HCT116 (cell line): Measurements from ENCODE around the gene PIK3C3. TPM values are rescaled to one million over a fixed set of nuclear protein-coding genes. Genes with fewer than 3 reads are reported as not detected.

Experiments used
- ATAC-seq: fragments of 200-7000 bp; cut with Tn5 transposase; 2 replicates; pipeline ENCODE4 v1.9.1; 2020; ENCODE audit warnings: mild to moderate bottlenecking, moderate library complexity
- BruUV-seq: library from RNA; stranded (reverse); fragments of 400-500 nt; replicated peaks from 2 replicates; lab custom pipeline; 2021; lab: Mats Ljungman, UMichigan
- CTCF ChIA-PET: fragments of 300-600 bp; sonication (Branson Sonifier 250); formaldehyde crosslinking; loops from one replicate; lab custom pipeline; 2021; ENCODE audit warnings: antibody characterized with exemption; lab: Charles Lee
- POLR2A ChIA-PET: fragments of 300-600, 350-600 bp; sonication (Branson Sonifier 250); formaldehyde crosslinking; loops from one replicate; lab custom pipeline; 2021; ENCODE audit warnings: antibody characterized with exemption; lab: Charles Lee
- RAD21 ChIA-PET, 2 experiments: fragments of 300-600 bp; sonication (Branson Sonifier 250); formaldehyde crosslinking; loops; one replicate each; lab custom pipeline; 2023; ENCODE audit warnings: low total read pairs in 2 of 2; ENCODE audit not compliant: uncharacterized antibody in 2 of 2, unreplicated experiment in 2 of 2, low non-redundant PET in 1 of 2; lab: Charles Lee
- DNase-seq: peaks from one replicate; pipeline ENCODE4 v3.0.0-alpha.2; 2010; ENCODE audit warnings: low read depth, low spot score
- H2AFZ ChIP-seq: fragments of 200-600 bp; shearing (Covaris generic), sonication (generic); 2 replicates; pipeline ENCODE4 v1.6.1; 2017; ENCODE audit warnings: low read depth, mixed run types, mixed read lengths, antibody characterized with exemption, low read length; ENCODE audit not compliant: poor library complexity, severe bottlenecking
- H3K27ac ChIP-seq: 2 replicates; pipeline ENCODE4 v1.5.1; 2012; ENCODE audit warnings: low read depth, low read length
- H3K27me3 ChIP-seq: fragments of 200-600 bp; sonication (generic); 2 replicates; pipeline ENCODE4 v1.6.1; 2016; ENCODE audit warnings: mixed run types, low read length, mixed read lengths; ENCODE audit not compliant: insufficient read depth
- H3K36me3 ChIP-seq, 2 experiments: fragments of 200-500 bp in 1 of 2; fragments of 200-600 bp in 1 of 2; sonication (Bioruptor generic) in 1 of 2; sonication (generic) in 1 of 2; 2 replicates each; pipeline versions ENCODE4 v1.5.1 to v1.6.1; 2014 to 2016; ENCODE audit warnings: low read length in 2 of 2, inconsistent platforms in 1 of 2, mixed read lengths in 1 of 2, mixed run types in 1 of 2; ENCODE audit not compliant: insufficient read depth in 2 of 2, control insufficient read depth in 1 of 2
- H3K4me1 ChIP-seq, 2 experiments: fragments of 200-600 bp in 1 of 2; sonication (generic) in 1 of 2; 2 replicates each; pipeline versions ENCODE4 v1.5.1 to v1.6.1; 2012 to 2017; ENCODE audit warnings: low read length in 2 of 2, inconsistent platforms in 1 of 2, mild to moderate bottlenecking in 1 of 2, mixed read lengths in 1 of 2, mixed run types in 1 of 2, moderate library complexity in 1 of 2; ENCODE audit not compliant: insufficient read depth in 2 of 2, control insufficient read depth in 1 of 2
- H3K4me2 ChIP-seq: fragments of 200-600 bp; sonication (generic); 2 replicates; pipeline ENCODE4 v1.6.1; 2017; ENCODE audit warnings: mixed run types, low read length, mixed read lengths
- H3K4me3 ChIP-seq, 2 experiments: fragments of 200-600 bp in 1 of 2; sonication (generic) in 1 of 2; replicated peaks in 1 of 2; 2 replicates each; pipeline ENCODE4 v1.5.1; 2011 to 2016; ENCODE audit warnings: low read length in 2 of 2, control low read depth in 1 of 2, low read depth in 1 of 2, mild to moderate bottlenecking in 1 of 2, mixed read lengths in 1 of 2, mixed run types in 1 of 2
- H3K79me2 ChIP-seq: fragments of 200-600 bp; sonication (generic); 2 replicates; pipeline ENCODE4 v1.6.1; 2017; ENCODE audit warnings: mild to moderate bottlenecking, mixed run types, low read length, moderate library complexity, mixed read lengths; ENCODE audit not compliant: insufficient read depth
- H3K9ac ChIP-seq: fragments of 200-600 bp; sonication (generic); 2 replicates; pipeline ENCODE4 v1.6.1; 2016; ENCODE audit warnings: low read length, mixed read lengths
- H3K9me2 ChIP-seq: fragments of 200-600 bp; sonication (generic), shearing (Covaris generic); 2 replicates; pipeline ENCODE4 v1.6.1; 2017; ENCODE audit warnings: mixed run types, mild to moderate bottlenecking, moderate library complexity; ENCODE audit not compliant: insufficient read depth
- H3K9me3 ChIP-seq, 2 experiments: fragments of 200-500 bp in 1 of 2; fragments of 200-600 bp in 1 of 2; sonication (Bioruptor generic) in 1 of 2; sonication (generic) in 1 of 2; 2 replicates each; pipeline ENCODE4 v1.6.1; 2014 to 2017; ENCODE audit warnings: low read length in 2 of 2, mixed read lengths in 2 of 2, inconsistent platforms in 1 of 2, low read depth in 1 of 2, mild to moderate bottlenecking in 1 of 2, mixed run types in 1 of 2, moderate library complexity in 1 of 2; ENCODE audit not compliant: control insufficient read depth in 1 of 2, insufficient read depth in 1 of 2
- H4K20me1 ChIP-seq: fragments of 200-600 bp; sonication (generic), shearing (Covaris generic); 2 replicates; pipeline ENCODE4 v1.6.1; 2017; ENCODE audit warnings: mixed run types, mild to moderate bottlenecking, moderate library complexity; ENCODE audit not compliant: insufficient read depth
- ATF3 ChIP-seq: IDR thresholded peaks from 2 replicates; pipeline ENCODE4 v1.6.1; 2012
- CEBPB ChIP-seq: IDR thresholded peaks from 2 replicates; pipeline ENCODE4 v1.6.1; 2012; ENCODE audit warnings: low read depth
- CTCF ChIP-seq, 3 experiments: fragments of 200-600 bp in 1 of 3; sonication (generic) in 1 of 3; IDR thresholded peaks in 2 of 3; conservative IDR thresholded peaks in 1 of 3; 2 replicates each; pipeline ENCODE4 v1.5.1; 2012 to 2017; ENCODE audit warnings: low read depth in 2 of 3, low read length in 2 of 3, antibody characterized with exemption in 1 of 3, borderline replicate concordance in 1 of 3, control low read depth in 1 of 3, mild to moderate bottlenecking in 1 of 3, mixed read lengths in 1 of 3, mixed run types in 1 of 3, moderate library complexity in 1 of 3; ENCODE audit not compliant: insufficient read depth in 1 of 3
- EGR1 ChIP-seq: IDR thresholded peaks from 2 replicates; pipeline ENCODE4 v1.6.1; 2012; ENCODE audit warnings: low read depth
- ELF1 ChIP-seq: IDR thresholded peaks from 2 replicates; pipeline ENCODE4 v1.6.1; 2012; ENCODE audit warnings: low read depth, borderline replicate concordance
- EZH2 ChIP-seq: fragments of 200-600 bp; sonication (generic); IDR thresholded peaks from 2 replicates; pipeline ENCODE4 v1.6.1; 2017; ENCODE audit warnings: antibody characterized with exemption, mixed run types
- EZH2phosphoT487 ChIP-seq: fragments of 200-600 bp; IDR thresholded peaks from 2 replicates; pipeline ENCODE4 v1.6.1; 2018; ENCODE audit warnings: antibody characterized with exemption, borderline replicate concordance
- FOSL1 ChIP-seq: IDR thresholded peaks from 2 replicates; pipeline ENCODE4 v1.6.1; 2012; ENCODE audit warnings: low read depth
- JUND ChIP-seq: IDR thresholded peaks from 2 replicates; pipeline ENCODE4 v1.6.1; 2012
- MAX ChIP-seq: IDR thresholded peaks from 2 replicates; pipeline ENCODE4 v1.6.1; 2012
- POLR2A ChIP-seq: IDR thresholded peaks from 2 replicates; pipeline ENCODE4 v1.7.0; 2011; ENCODE audit warnings: borderline replicate concordance; ENCODE audit not compliant: insufficient read depth, insufficient read length; ENCODE audit errors: extremely low read depth
- POLR2AphosphoS5 ChIP-seq: IDR thresholded peaks from 2 replicates; pipeline ENCODE4 v1.6.1; 2011; ENCODE audit warnings: mild to moderate bottlenecking, low read depth, low read length, moderate library complexity
- REST ChIP-seq: IDR thresholded peaks from 2 replicates; pipeline ENCODE4 v1.6.1; 2012; ENCODE audit warnings: low read depth
- SIN3A ChIP-seq: IDR thresholded peaks from 2 replicates; pipeline ENCODE4 v1.6.1; 2012; ENCODE audit warnings: low read depth
- SRF ChIP-seq: IDR thresholded peaks from 2 replicates; pipeline ENCODE4 v1.6.1; 2012; ENCODE audit warnings: low read depth
- TCF7L2 ChIP-seq: IDR thresholded peaks from 2 replicates; pipeline ENCODE4 v1.7.0; 2011; ENCODE audit warnings: borderline replicate concordance, inconsistent platforms; ENCODE audit not compliant: insufficient read depth, insufficient read length; ENCODE audit errors: extremely low read depth
- ZBTB33 ChIP-seq: IDR thresholded peaks from 2 replicates; pipeline ENCODE4 v1.6.1; 2011; ENCODE audit warnings: mild to moderate bottlenecking, low read length, moderate library complexity; ENCODE audit not compliant: insufficient replicate concordance; ENCODE audit errors: extremely low read depth
- ZFX ChIP-seq: fragments of 450-650 bp; IDR thresholded peaks from 2 replicates; pipeline ENCODE4 v1.6.1; 2017
- intact Hi-C: fragments of 100-400 bp; cut with micrococcal nuclease; formaldehyde crosslinking; loops from 2 replicates; pipeline ENCODE4 v1.10.0; 2022
- total RNA-seq: library from RNA; stranded (reverse); gene quantifications from one replicate; pipeline ENCODE4 v1.2.1, GENCODE V29; 2021; ENCODE audit not compliant: unreplicated experiment

PIK3C3 gene
- total RNA-seq, 1 experiment from 2014 or later, result 40.4 TPM

GRCh38 chr18:41938445-41938844 is 16.6 kb upstream of the PIK3C3 start:
- H3K27me3 ChIP-seq, result 0 out of 2 replicates have a peak, but pooled peaks cover 5% of the 10 kb centered on the region
- no peaks in the 10 kb centered on the region for H3K79me2 ChIP-seq
- ChIA-PET CTCF (no interaction called here), POLR2A (no interaction called here), RAD21 (no interaction called here)
- ATAC-seq (peak; percentile 42; the same call in 1 of the 2 replicates), DNase-seq (no peak)
- TF ChIP-seq SRF, result no peak
- TF ChIP-seq ZFX, result no peak
- no peak for TF ChIP-seq EZH2phosphoT487
- TF ChIP-seq REST, result no peak
- no peak for TF ChIP-seq TCF7L2
- no peak for TF ChIP-seq CTCF (IDR thresholded peaks at IDR 0.05 in 2 of 3, conservative IDR thresholded peaks at IDR 0.05 in 1 of 3; ENCODE audit: borderline replicate concordance in 1 of 3, insufficient read depth in 1 of 3, low read depth in 2 of 3, low read length in 2 of 3)
- TF ChIP-seq ELF1, result no peak
- TF ChIP-seq FOSL1, result no peak
- TF ChIP-seq POLR2A, result no peak
- TF ChIP-seq ATF3, result no peak
- no peak for TF ChIP-seq MAX
- TF ChIP-seq ZBTB33, result no peak
- no peak for TF ChIP-seq CEBPB
- no peak for TF ChIP-seq POLR2AphosphoS5
- no peak for TF ChIP-seq EGR1
- TF ChIP-seq JUND, result no peak
- no peak for TF ChIP-seq EZH2
- TF ChIP-seq SIN3A, result no peak
- no peaks in the 10 kb centered on the region for H3K9me2 ChIP-seq
- no peaks in the 10 kb centered on the region for H3K36me3 ChIP-seq
- H2AFZ ChIP-seq, result no peak overlapping the region
- no peaks in the 10 kb centered on the region for H4K20me1 ChIP-seq
- no peak overlapping the region for H3K9ac ChIP-seq
- peaks cover 0 to 14% of the 10 kb centered on the region in 2 experiments; a peak in 2 of 4 replicates for H3K4me1 ChIP-seq
- H3K27ac ChIP-seq, result no peak overlapping the region
- no peaks in the 10 kb centered on the region for H3K9me3 ChIP-seq
- no peak overlapping the region for H3K4me3 ChIP-seq
- intact Hi-C loops, result no loop called here
- H3K4me2 ChIP-seq, result 0 out of 2 replicates have a peak overlapping the region, but pooled peaks have one; percentile 4
- BruUV-seq, result no TSS peak
